Measurements from ENCODE around the gene PKHD1. TPM values are rescaled to one million over a fixed set of nuclear protein-coding genes. Genes with fewer than 3 reads are reported as not detected.

PKHD1 gene
- total RNA-seq, 1 donor from 2014 or later: 0.03 TPM

GRCh38 chr6:52133324-52133723 is 45.9 kb upstream of the PKHD1 start:
- peaks cover 2% of the 10 kb centered on the region for H3K4me1 Mint-ChIP-seq (ENCODE audit: unreplicated experiment)
- no peak overlapping the region for H3K27ac Mint-ChIP-seq (ENCODE audit: unreplicated experiment)
- no peak for DNase-seq (ENCODE audit: low spot score)
- TF ChIP-seq, protein P1, sequence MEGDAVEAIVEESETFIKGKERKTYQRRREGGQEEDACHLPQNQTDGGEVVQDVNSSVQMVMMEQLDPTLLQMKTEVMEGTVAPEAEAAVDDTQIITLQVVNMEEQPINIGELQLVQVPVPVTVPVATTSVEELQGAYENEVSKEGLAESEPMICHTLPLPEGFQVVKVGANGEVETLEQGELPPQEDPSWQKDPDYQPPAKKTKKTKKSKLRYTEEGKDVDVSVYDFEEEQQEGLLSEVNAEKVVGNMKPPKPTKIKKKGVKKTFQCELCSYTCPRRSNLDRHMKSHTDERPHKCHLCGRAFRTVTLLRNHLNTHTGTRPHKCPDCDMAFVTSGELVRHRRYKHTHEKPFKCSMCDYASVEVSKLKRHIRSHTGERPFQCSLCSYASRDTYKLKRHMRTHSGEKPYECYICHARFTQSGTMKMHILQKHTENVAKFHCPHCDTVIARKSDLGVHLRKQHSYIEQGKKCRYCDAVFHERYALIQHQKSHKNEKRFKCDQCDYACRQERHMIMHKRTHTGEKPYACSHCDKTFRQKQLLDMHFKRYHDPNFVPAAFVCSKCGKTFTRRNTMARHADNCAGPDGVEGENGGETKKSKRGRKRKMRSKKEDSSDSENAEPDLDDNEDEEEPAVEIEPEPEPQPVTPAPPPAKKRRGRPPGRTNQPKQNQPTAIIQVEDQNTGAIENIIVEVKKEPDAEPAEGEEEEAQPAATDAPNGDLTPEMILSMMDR (IDR thresholded peaks at IDR 0.05; ENCODE audit: unreplicated experiment): no peak
- no peak overlapping the region for H3K4me3 Mint-ChIP-seq (ENCODE audit: unreplicated experiment)
- no peaks in the 10 kb centered on the region for H3K36me3 Mint-ChIP-seq (ENCODE audit: low read depth, unreplicated experiment)
- H3K9me3 Mint-ChIP-seq (ENCODE audit: unreplicated experiment): no peaks in the 10 kb centered on the region
- no peaks in the 10 kb centered on the region for H3K27me3 Mint-ChIP-seq (ENCODE audit: unreplicated experiment)

DNA sequence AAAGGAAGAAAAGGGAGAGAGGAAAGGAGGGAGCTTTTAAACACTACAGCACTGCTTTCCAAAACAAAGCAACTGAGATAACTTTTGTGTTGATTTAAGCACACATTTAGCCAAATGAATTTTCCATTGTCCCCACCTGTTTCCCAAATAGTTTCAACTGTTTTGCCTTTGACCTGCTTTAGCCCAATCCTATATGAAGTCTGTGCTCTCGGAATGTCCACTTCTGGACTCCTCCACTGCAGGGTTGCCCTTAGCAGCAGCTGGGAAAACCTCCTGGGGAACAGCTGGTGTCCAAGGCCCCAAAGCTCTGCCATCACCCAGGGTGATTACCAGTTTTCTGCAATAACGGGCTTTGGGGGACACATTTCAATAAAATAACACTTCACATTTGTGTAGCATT is 44.9 kb upstream of the PKHD1 start:
- Mint-ChIP-seq H3K27me3 (ENCODE audit: unreplicated experiment) (no peaks in the 10 kb centered on the region), H3K27ac (ENCODE audit: unreplicated experiment) (no peak overlapping the region), H3K36me3 (ENCODE audit: low read depth, unreplicated experiment) (no peaks in the 10 kb centered on the region), H3K9me3 (ENCODE audit: unreplicated experiment) (no peaks in the 10 kb centered on the region), H3K4me3 (ENCODE audit: unreplicated experiment) (no peak overlapping the region), H3K4me1 (ENCODE audit: unreplicated experiment) (peaks cover 2% of the 10 kb centered on the region)
- TF ChIP-seq, protein P1 (IDR thresholded peaks at IDR 0.05; ENCODE audit: unreplicated experiment): no peak
- DNase-seq (ENCODE audit: low spot score): no peak

- no peaks in the 10 kb centered on the region for H3K4me1 Mint-ChIP-seq (ENCODE audit: unreplicated experiment)
- TF ChIP-seq, protein P1 (IDR thresholded peaks at IDR 0.05; ENCODE audit: unreplicated experiment): no peak
- no peak for DNase-seq (ENCODE audit: low spot score)
- no peak overlapping the region for H3K4me3 Mint-ChIP-seq (ENCODE audit: unreplicated experiment)
- no peak overlapping the region for H3K27ac Mint-ChIP-seq (ENCODE audit: unreplicated experiment)
- no peaks in the 10 kb centered on the region for H3K27me3 Mint-ChIP-seq (ENCODE audit: unreplicated experiment)
- no peaks in the 10 kb centered on the region for H3K9me3 Mint-ChIP-seq (ENCODE audit: unreplicated experiment)
- H3K36me3 Mint-ChIP-seq (ENCODE audit: low read depth, unreplicated experiment): no peaks in the 10 kb centered on the region
Measured at GRCh38 chr6:52130440-52130839, 43.0 kb upstream of the PKHD1 start.

- H3K4me1 Mint-ChIP-seq (ENCODE audit: unreplicated experiment): no peaks in the 10 kb centered on the region
- TF ChIP-seq, protein P1 (IDR thresholded peaks at IDR 0.05; ENCODE audit: unreplicated experiment): no peak
Measured at GRCh38 chr6:52127957-52128356, 40.5 kb upstream of the PKHD1 start.

GRCh38 chr6:52126231-52126630 is 38.8 kb upstream of the PKHD1 start:
- H3K36me3 Mint-ChIP-seq (ENCODE audit: low read depth, unreplicated experiment): no peaks in the 10 kb centered on the region
- no peak for DNase-seq (ENCODE audit: low spot score)
- no peaks in the 10 kb centered on the region for H3K27me3 Mint-ChIP-seq (ENCODE audit: unreplicated experiment)
- TF ChIP-seq, protein P1 (IDR thresholded peaks at IDR 0.05; ENCODE audit: unreplicated experiment): no peak
- H3K4me3 Mint-ChIP-seq (ENCODE audit: unreplicated experiment): no peak overlapping the region
- no peak overlapping the region for H3K27ac Mint-ChIP-seq (ENCODE audit: unreplicated experiment)
- no peaks in the 10 kb centered on the region for H3K9me3 Mint-ChIP-seq (ENCODE audit: unreplicated experiment)
- H3K4me1 Mint-ChIP-seq (ENCODE audit: unreplicated experiment): no peaks in the 10 kb centered on the region

More at GRCh38 chr6:52127957-52128356, 40.5 kb upstream of the PKHD1 start:
- no peak for DNase-seq (ENCODE audit: low spot score)
- H3K9me3 Mint-ChIP-seq (ENCODE audit: unreplicated experiment): no peaks in the 10 kb centered on the region
- H3K4me3 Mint-ChIP-seq (ENCODE audit: unreplicated experiment): no peak overlapping the region
- no peak overlapping the region for H3K27ac Mint-ChIP-seq (ENCODE audit: unreplicated experiment)
- no peaks in the 10 kb centered on the region for H3K36me3 Mint-ChIP-seq (ENCODE audit: low read depth, unreplicated experiment)
- no peaks in the 10 kb centered on the region for H3K27me3 Mint-ChIP-seq (ENCODE audit: unreplicated experiment)

Measured in endothelial cell (in vitro differentiated cells).